Measurements from ENCODE around the gene GRK4.

GRCh38 chr4:3082925-3083515 lies 119.6 kb downstream of the GRK4 start:
- TF ChIP-seq CTCF (IDR thresholded peaks at IDR 0.05; ENCODE audit: low read depth, low read length) (no peak), EZH2phosphoT487 (IDR thresholded peaks at IDR 0.05; ENCODE audit: low read depth) (no peak)
